ENCODE data around the gene F2RL2. TPM values are rescaled to one million over a fixed set of nuclear protein-coding genes. Genes with fewer than 3 reads are reported as not detected.

The F2RL2 gene
- total RNA-seq, 6 donors from 2014 or later: 0.34 to 0.46 (median 0.43) TPM; not detected in 3

DNA sequence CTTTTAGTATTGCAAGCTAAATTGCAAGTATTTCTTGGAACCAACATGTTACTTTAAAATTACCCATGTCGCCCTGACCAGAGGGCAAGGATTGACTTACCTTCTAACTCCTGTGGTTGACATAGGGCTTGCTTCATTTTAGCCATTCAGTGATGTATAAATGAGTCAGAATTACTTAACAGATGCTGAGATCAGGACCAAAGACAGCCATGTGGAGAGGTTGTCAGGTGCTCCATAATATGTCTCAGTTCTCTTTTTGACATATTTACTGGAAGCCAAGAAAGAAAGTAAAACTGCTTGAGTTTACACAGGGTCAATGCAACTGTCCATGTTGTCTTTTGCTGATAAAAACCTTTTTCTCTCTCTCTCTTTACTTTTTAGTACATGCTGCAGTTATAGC is 33.2 kb downstream of the F2RL2 start:
- Histone ChIP-seq H3K4me1 (no peaks in the 10 kb centered on the region), H3K9me3 (no peaks in the 10 kb centered on the region), H3K27ac (no peak overlapping the region), H3K4me3 (no peak overlapping the region), H3K27me3 (no peaks in the 10 kb centered on the region), H3K36me3 (peaks cover 0 to 4% (median 0%) of the 10 kb centered on the region in 4 donors)
- 89 to 100% methylated on average over 1 of the region's 1 CpG for WGBS, 2 donors
- TF ChIP-seq POLR2AphosphoS5 (IDR thresholded peaks at IDR 0.05) (no peak), POLR2A (IDR thresholded peaks at IDR 0.05) (no peak), EP300 (IDR thresholded peaks at IDR 0.05) (no peak)
- TF ChIP-seq, protein P1, sequence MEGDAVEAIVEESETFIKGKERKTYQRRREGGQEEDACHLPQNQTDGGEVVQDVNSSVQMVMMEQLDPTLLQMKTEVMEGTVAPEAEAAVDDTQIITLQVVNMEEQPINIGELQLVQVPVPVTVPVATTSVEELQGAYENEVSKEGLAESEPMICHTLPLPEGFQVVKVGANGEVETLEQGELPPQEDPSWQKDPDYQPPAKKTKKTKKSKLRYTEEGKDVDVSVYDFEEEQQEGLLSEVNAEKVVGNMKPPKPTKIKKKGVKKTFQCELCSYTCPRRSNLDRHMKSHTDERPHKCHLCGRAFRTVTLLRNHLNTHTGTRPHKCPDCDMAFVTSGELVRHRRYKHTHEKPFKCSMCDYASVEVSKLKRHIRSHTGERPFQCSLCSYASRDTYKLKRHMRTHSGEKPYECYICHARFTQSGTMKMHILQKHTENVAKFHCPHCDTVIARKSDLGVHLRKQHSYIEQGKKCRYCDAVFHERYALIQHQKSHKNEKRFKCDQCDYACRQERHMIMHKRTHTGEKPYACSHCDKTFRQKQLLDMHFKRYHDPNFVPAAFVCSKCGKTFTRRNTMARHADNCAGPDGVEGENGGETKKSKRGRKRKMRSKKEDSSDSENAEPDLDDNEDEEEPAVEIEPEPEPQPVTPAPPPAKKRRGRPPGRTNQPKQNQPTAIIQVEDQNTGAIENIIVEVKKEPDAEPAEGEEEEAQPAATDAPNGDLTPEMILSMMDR (IDR thresholded peaks at IDR 0.05): no peak
- no peak for ATAC-seq (ENCODE audit: low FRiP score in 2 of 2)
- DNase-seq: no peak

- TF ChIP-seq POLR2A (IDR thresholded peaks at IDR 0.05): no peak
- TF ChIP-seq, protein P1 (IDR thresholded peaks at IDR 0.05): no peak
- TF ChIP-seq POLR2AphosphoS5 (IDR thresholded peaks at IDR 0.05): no peak
- TF ChIP-seq EP300 (IDR thresholded peaks at IDR 0.05): no peak
- no peak for ATAC-seq (ENCODE audit: low FRiP score in 2 of 2)
- Histone ChIP-seq H3K27me3 (no peaks in the 10 kb centered on the region), H3K4me3 (no peak overlapping the region), H3K4me1 (peaks cover 0 to 6% (median 2%) of the 10 kb centered on the region in 4 donors), H3K36me3 (no peaks in the 10 kb centered on the region), H3K9me3 (no peaks in the 10 kb centered on the region), H3K27ac (no peak overlapping the region)
- DNase-seq: no peak
- 93 to 97% methylated on average over 3 to 4 of the region's 4 CpGs for WGBS, 2 donors
Measured at GRCh38 chr5:76586531-76586930, 36.7 kb downstream of the F2RL2 start.

- H3K36me3 ChIP-seq: no peaks in the 10 kb centered on the region
- no peaks in the 10 kb centered on the region for H3K9me3 ChIP-seq
- no peak overlapping the region for H3K27ac ChIP-seq
- peaks cover 0 to 6% (median 2%) of the 10 kb centered on the region in 4 donors for H3K4me1 ChIP-seq
- ATAC-seq (ENCODE audit: low FRiP score in 2 of 2) (no peak), DNase-seq (no peak)
- TF ChIP-seq POLR2A (IDR thresholded peaks at IDR 0.05) (no peak), EP300 (IDR thresholded peaks at IDR 0.05) (no peak), POLR2AphosphoS5 (IDR thresholded peaks at IDR 0.05) (no peak)
- TF ChIP-seq, protein P1 (IDR thresholded peaks at IDR 0.05): no peak
- H3K27me3 ChIP-seq: no peaks in the 10 kb centered on the region
- no peak overlapping the region for H3K4me3 ChIP-seq
- 80 to 81% methylated on average over 3 of the region's 3 CpGs for WGBS, 2 donors
Measured at GRCh38 chr5:76585783-76586217, 37.4 kb downstream of the F2RL2 start.

DNA sequence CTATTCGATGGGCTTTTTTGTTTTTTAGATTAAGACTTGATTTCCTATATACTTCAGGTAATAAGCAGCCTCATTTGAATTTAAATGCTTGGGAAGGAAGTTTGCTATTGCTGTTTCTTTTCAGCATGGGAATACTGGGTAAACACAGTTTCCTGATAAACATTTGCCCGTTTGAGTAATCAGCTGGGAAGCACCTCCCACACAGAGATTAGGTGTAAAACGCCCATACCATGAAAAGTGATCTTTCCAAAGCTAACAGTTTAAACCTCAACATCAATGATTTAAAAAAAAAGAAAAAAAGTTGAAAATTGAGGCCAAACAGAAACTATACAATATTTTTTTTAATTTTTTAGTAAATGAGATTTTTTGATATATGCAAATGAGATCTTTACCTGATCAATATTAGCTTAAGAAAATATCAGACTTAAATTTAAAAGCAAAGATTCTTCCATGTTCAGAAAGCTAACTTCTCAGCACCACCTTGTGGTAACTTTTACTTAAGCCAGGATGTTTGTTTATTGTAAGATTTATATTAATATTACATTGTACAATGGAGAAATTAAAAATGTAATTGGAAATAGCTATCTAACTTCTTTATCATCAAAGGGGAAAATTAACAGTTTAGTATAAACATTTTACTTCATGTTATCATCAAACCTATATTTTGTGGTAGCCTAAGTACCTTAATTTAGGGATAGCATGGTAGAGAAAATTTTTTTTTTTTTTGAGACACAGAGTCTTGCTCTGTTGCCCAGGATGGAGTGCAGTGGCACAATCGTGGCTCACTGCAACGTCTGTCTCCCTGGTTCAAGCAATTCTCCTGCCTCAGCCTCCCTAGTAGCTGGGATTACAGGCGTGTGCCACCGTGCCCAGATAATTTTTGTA is 39.8 kb downstream of the F2RL2 start:
- Histone ChIP-seq H3K36me3 (no peaks in the 10 kb centered on the region), H3K4me3 (no peak overlapping the region), H3K4me1 (peaks cover 0 to 6% (median 3%) of the 10 kb centered on the region in 4 donors), H3K27me3 (no peaks in the 10 kb centered on the region), H3K27ac (no peak overlapping the region), H3K9me3 (no peaks in the 10 kb centered on the region)
- ATAC-seq (ENCODE audit: low FRiP score in 2 of 2): no peak
- no peak for DNase-seq
- 41 to 49% methylated on average over 7 of the region's 7 CpGs for WGBS, 2 donors
- TF ChIP-seq, protein P1 (IDR thresholded peaks at IDR 0.05): peak in 3 of 6 experiments; percentile 31 to 46 (median 35)
- no peak for TF ChIP-seq POLR2A (IDR thresholded peaks at IDR 0.05)
